Uterus (tissue), 4 donors: Measurements from ENCODE around the gene FAM174C. TPM values are rescaled to one million over a fixed set of nuclear protein-coding genes. Genes with fewer than 3 reads are reported as not detected.
"Not testable (repeated sequence)": the region's sequence is repeated elsewhere in the genome, so short reads cannot be mapped to it uniquely, and the experiment has no call there.

Experiments used
- DNase-seq, 2 donors: peaks; one replicate each; pipeline ENCODE4 v3.0.0-alpha.2; 2019 to 2020
- H3K27ac ChIP-seq, 2 donors: fragments of 200-600 bp; sonication (generic); 1 replicate in 1 of 2; 2 replicates in 1 of 2; pipeline ENCODE4 v1.5.1; 2016 to 2018
- H3K27me3 ChIP-seq, 2 donors: fragments of 200-600 bp; sonication (generic); one replicate each; pipeline ENCODE4 v1.5.1; 2018 to 2019; ENCODE audit warnings: control low read depth in 1 of 2
- H3K36me3 ChIP-seq, 2 donors: fragments of 200-600 bp; sonication (generic); one replicate each; pipeline ENCODE4 v1.5.1; 2019; ENCODE audit warnings: control low read depth in 1 of 2
- H3K4me1 ChIP-seq, 2 donors: fragments of 200-600 bp; sonication (generic); one replicate each; pipeline ENCODE4 v1.5.1; 2018 to 2019; ENCODE audit warnings: control low read depth in 1 of 2
- H3K4me3 ChIP-seq, 2 donors: fragments of 200-600 bp; sonication (generic); 1 replicate in 1 of 2; 2 replicates in 1 of 2; pipeline ENCODE4 v1.5.1; 2018 to 2019; ENCODE audit warnings: mild to moderate bottlenecking in 1 of 2
- H3K9me3 ChIP-seq, 2 donors: fragments of 200-600 bp; sonication (generic); one replicate each; pipeline ENCODE4 v1.5.1; 2019; ENCODE audit warnings: control low read depth in 1 of 2
- CTCF ChIP-seq, 4 experiments: fragments of 200-600 bp in 2 of 4; fragments of 450-650 bp in 2 of 4; sonication (generic) in 2 of 4; IDR thresholded peaks; one replicate each; pipeline ENCODE4 v1.5.1; 2016 to 2019; ENCODE audit warnings: antibody characterized with exemption in 4 of 4, mild to moderate bottlenecking in 2 of 4, moderate library complexity in 1 of 4
- POLR2A ChIP-seq, 2 donors: fragments of 450-650 bp; IDR thresholded peaks; one replicate each; pipeline ENCODE4 v1.6.1; 2016; ENCODE audit warnings: antibody characterized with exemption in 2 of 2, mild to moderate bottlenecking in 1 of 2, moderate library complexity in 1 of 2
- intact Hi-C: fragments of 100-400 bp; cut with DNase I; formaldehyde crosslinking; loops from one replicate; pipeline ENCODE4 v1.15.1; 2023; ENCODE audit warnings: low total_unique reads
- total RNA-seq, 4 donors: library from RNA; depleted of rRNA in 3 of 4; stranded (reverse); fragments of >200 nt in 3 of 4; gene quantifications; one replicate each; pipeline versions ENCODE4 v1.1.0 to v1.2.4, GENCODE V29; 2014 to 2023
- donor health status: DM: yes; HTN: yes; CAD: no.

FAM174C gene
- total RNA-seq, 4 donors from 2014 or later = 2.1 to 24.3 (median 7.1) TPM

GRCh38 chr19:1241417-1242095, 33.8 kb upstream of the FAM174C start, which contains the start of gene ATP5F1D:
TSS of gene ATP5F1D (plus strand) at chr19:1241751. CDS start at chr19:1241851, 100 bp downstream.
- peak; percentile 93 to 94 for DNase-seq
- Histone ChIP-seq H3K27ac (peak within 1 kb of the TSS; percentile 93 to 97), H3K4me1 (peaks cover 0 to 28% of the 10 kb centered on the region in 2 donors), H3K36me3 (no peaks in the 10 kb centered on the region), H3K9me3 (no peaks in the 10 kb centered on the region), H3K4me3 (peak within 1 kb of the TSS; percentile 44 to 51), H3K27me3 (peaks cover 0 to 4% of the 10 kb centered on the region in 2 donors)
- intact Hi-C loops = no loop called here
- TF ChIP-seq CTCF (IDR thresholded peaks at IDR 0.05) (peak in 2 of 4 experiments; percentile 20 to 39), POLR2A (IDR thresholded peaks at IDR 0.05) (peak; percentile 75 to 87)

- no peaks in the 10 kb centered on the region for H3K27me3 ChIP-seq
- H3K27ac ChIP-seq = peak overlapping the region; percentile 88 to 97
- no peaks in the 10 kb centered on the region for H3K36me3 ChIP-seq
- peak; percentile 89 to 90 for DNase-seq
- no peak overlapping the region for H3K4me3 ChIP-seq
- peak in 1 of 2 donors; percentile 44 for TF ChIP-seq POLR2A (IDR thresholded peaks at IDR 0.05)
- peak; percentile 96 to 100 (median 99) for TF ChIP-seq CTCF (IDR thresholded peaks at IDR 0.05)
- H3K9me3 ChIP-seq = no peaks in the 10 kb centered on the region
- intact Hi-C loops = loop anchor here (1.0 kb wide), 1 partner anchor 22 kb away; no protein-coding TSS in a partner anchor
- H3K4me1 ChIP-seq = peaks cover 0 to 18% of the 10 kb centered on the region in 2 donors
Observed at GRCh38 chr19:1243768-1244692, 31.3 kb upstream of the FAM174C start.

DNA sequence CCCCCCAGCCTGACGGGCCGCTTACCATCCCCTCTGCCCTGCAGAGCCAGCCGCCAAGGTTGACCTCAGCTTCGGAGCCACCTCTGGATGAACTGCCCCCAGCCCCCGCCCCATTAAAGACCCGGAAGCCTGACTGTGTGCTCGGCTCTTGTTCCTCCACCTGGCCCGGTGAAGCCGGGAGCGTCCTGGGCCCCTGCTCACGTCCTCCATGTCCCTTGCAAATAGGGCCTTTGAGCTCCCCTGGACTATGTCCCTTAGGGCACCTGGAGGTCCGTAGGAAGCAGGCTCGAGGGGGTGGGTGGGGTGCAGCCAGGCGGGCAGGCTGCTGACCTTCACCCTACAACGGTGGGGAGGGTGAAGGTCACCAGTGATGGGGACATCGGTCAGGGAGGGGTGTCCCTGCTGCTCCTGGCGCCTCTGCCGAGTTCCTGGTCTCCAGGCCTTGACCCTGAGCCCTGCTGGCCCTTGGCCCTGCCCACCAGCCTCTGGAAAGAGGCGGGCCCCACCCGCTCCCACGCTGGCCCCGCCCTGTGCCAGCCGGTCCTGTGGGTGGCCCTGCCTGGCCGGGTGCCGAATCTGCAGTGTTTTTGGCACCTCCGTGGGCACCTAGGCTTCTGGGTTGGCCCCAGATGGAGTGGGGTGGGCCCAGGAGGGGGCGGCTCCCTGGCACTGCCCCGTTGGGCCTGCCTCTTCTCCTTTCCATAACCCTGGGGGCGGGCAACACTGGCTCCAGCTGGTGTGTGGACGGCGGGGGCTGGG, 30.5 kb upstream of the FAM174C start:
- Histone ChIP-seq H3K27ac (peak overlapping the region; percentile 88 to 97), H3K27me3 (no peaks in the 10 kb centered on the region), H3K4me3 (no peak overlapping the region), H3K36me3 (no peaks in the 10 kb centered on the region), H3K4me1 (peaks cover 0 to 18% of the 10 kb centered on the region in 2 donors), H3K9me3 (no peaks in the 10 kb centered on the region)
- DNase-seq = peak; percentile 57 to 66
- TF ChIP-seq CTCF (IDR thresholded peaks at IDR 0.05) (no peak), POLR2A (IDR thresholded peaks at IDR 0.05) (no peak)
- intact Hi-C loops = loop anchor here (1.0 kb wide), 1 partner anchor 21 kb away; no protein-coding TSS in a partner anchor

- intact Hi-C loops = no loop called here
- TF ChIP-seq CTCF (IDR thresholded peaks at IDR 0.05) = no peak
- Histone ChIP-seq H3K4me1 (peaks cover 0 to 18% of the 10 kb centered on the region in 2 donors), H3K9me3 (no peaks in the 10 kb centered on the region), H3K4me3 (no peak overlapping the region), H3K36me3 (no peaks in the 10 kb centered on the region), H3K27me3 (no peaks in the 10 kb centered on the region), H3K27ac (peak overlapping the region; percentile 88 to 97)
- DNase-seq = peak; percentile 50 to 66
Observed at GRCh38 chr19:1245494-1246264, 29.7 kb upstream of the FAM174C start.

- H3K4me1 ChIP-seq = peaks cover 0 to 25% of the 10 kb centered on the region in 2 donors
- intact Hi-C loops = not testable (repeated sequence)
Observed at GRCh38 chr19:1246265-1247087, 28.9 kb upstream of the FAM174C start.

More at GRCh38 chr19:1246265-1247087, 28.9 kb upstream of the FAM174C start:
- not testable (repeated sequence) for H3K36me3 ChIP-seq, H3K9me3 ChIP-seq, H3K4me3 ChIP-seq, H3K27me3 ChIP-seq
- DNase-seq = peak; percentile 44 to 68
- peak overlapping the region; percentile 88 to 97 for H3K27ac ChIP-seq
